IPS DF 6.9 (cell line): ENCODE data around the gene TAS2R42.

Source experiments
- DNase-seq: peaks from one replicate; pipeline ENCODE4 v3.0.0-alpha.2; 2013; ENCODE audit warnings: low read depth, low spot score
- H3K27ac ChIP-seq: one replicate; pipeline ENCODE4 v1.5.1; 2013; ENCODE audit warnings: low read length, control low read depth
- H3K27me3 ChIP-seq: 2 replicates; pipeline ENCODE4 v1.6.1; 2013; ENCODE audit warnings: mild to moderate bottlenecking, low read length; ENCODE audit not compliant: control insufficient read depth, insufficient read depth
- H3K36me3 ChIP-seq: 2 replicates; pipeline ENCODE4 v1.6.1; 2013; ENCODE audit warnings: low read length; ENCODE audit not compliant: control insufficient read depth, insufficient read depth
- H3K4me1 ChIP-seq: 2 replicates; pipeline ENCODE4 v1.6.1; 2013; ENCODE audit warnings: low read length; ENCODE audit not compliant: control insufficient read depth, insufficient read depth
- H3K4me3 ChIP-seq: 2 replicates; pipeline ENCODE4 v1.5.1; 2013; ENCODE audit warnings: mild to moderate bottlenecking, low read length
- H3K9me3 ChIP-seq: 2 replicates; pipeline ENCODE4 v1.6.1; 2013; ENCODE audit warnings: low read length, inconsistent platforms; ENCODE audit not compliant: control insufficient read depth, insufficient read depth
- WGBS: extraction: QIAGEN DNeasy Blood & Tissue Kit; methylation state at CpG from one replicate; pipeline ENCODE4 v1.1.7; 2013; ENCODE audit warnings: mixed read lengths, missing lambda C conversion rate; ENCODE audit not compliant: insufficient read length, insufficient coverage; 5-methylcytosine and 5-hydroxymethylcytosine counted together

The TAS2R42 gene

GRCh38 chr12:11171969-11172675, 14.6 kb downstream of the TAS2R42 start:
- Histone ChIP-seq H3K9me3 (no peaks in the 10 kb centered on the region), H3K4me3 (peak overlapping the region; percentile 66; the same call in 1 of the 2 replicates), H3K27me3 (no peaks in the 10 kb centered on the region), H3K36me3 (no peaks in the 10 kb centered on the region), H3K27ac (no peak overlapping the region), H3K4me1 (no peaks in the 10 kb centered on the region)
- 100% methylated on average over 2 of the region's 10 CpGs for WGBS
- DNase-seq = no peak

GRCh38 chr12:11171145-11171968, 15.4 kb downstream of the TAS2R42 start, which contains the start of gene SMIM10L1:
SMIM10L1 (plus strand) TSS chr12:11171194; CDS start chr12:11171357, 163 bp downstream.
- DNase-seq = peak; percentile 64
- Histone ChIP-seq H3K27ac (no peak within 1 kb of the TSS), H3K4me1 (no peaks in the 10 kb centered on the region), H3K9me3 (no peaks in the 10 kb centered on the region), H3K27me3 (no peaks in the 10 kb centered on the region), H3K36me3 (0 out of 2 replicates have a peak, but pooled peaks cover under 1% of the 10 kb centered on the region), H3K4me3 (peak within 1 kb of the TSS; percentile 66)
- WGBS = no CpG with 5 or more reads among the region's 70 CpGs

GRCh38 chr12:11170810-11171144, 16.0 kb downstream of the TAS2R42 start:
- Histone ChIP-seq H3K4me3 (peak overlapping the region; percentile 66; the same call in 1 of the 2 replicates), H3K9me3 (no peaks in the 10 kb centered on the region), H3K27me3 (no peaks in the 10 kb centered on the region), H3K4me1 (no peaks in the 10 kb centered on the region), H3K36me3 (peaks cover 6% of the 10 kb centered on the region; the same call in 1 of the 2 replicates), H3K27ac (no peak overlapping the region)
- no CpG with 5 or more reads among the region's 4 CpGs for WGBS
- DNase-seq = no peak

- Histone ChIP-seq H3K9me3 (no peaks in the 10 kb centered on the region), H3K4me3 (no peak overlapping the region), H3K27me3 (no peaks in the 10 kb centered on the region), H3K36me3 (peaks cover 8% of the 10 kb centered on the region; the same call in 1 of the 2 replicates), H3K4me1 (no peaks in the 10 kb centered on the region), H3K27ac (no peak overlapping the region)
- no peak for DNase-seq
Observed at GRCh38 chr12:11166300-11166699, 20.4 kb downstream of the TAS2R42 start.

- Histone ChIP-seq H3K4me3 (no peak overlapping the region), H3K4me1 (no peaks in the 10 kb centered on the region), H3K36me3 (peaks cover 8% of the 10 kb centered on the region; the same call in 1 of the 2 replicates), H3K9me3 (no peaks in the 10 kb centered on the region), H3K27me3 (no peaks in the 10 kb centered on the region), H3K27ac (no peak overlapping the region)
- no peak for DNase-seq
Observed at GRCh38 chr12:11164384-11164783, 22.4 kb downstream of the TAS2R42 start.

- H3K4me3 ChIP-seq = no peak overlapping the region
- H3K4me1 ChIP-seq = no peaks in the 10 kb centered on the region
- DNase-seq = no peak
- peaks cover 8% of the 10 kb centered on the region; the same call in 1 of the 2 replicates for H3K36me3 ChIP-seq
- WGBS = no CpG with 5 or more reads among the region's 1 CpG
- H3K9me3 ChIP-seq = no peaks in the 10 kb centered on the region
- no peaks in the 10 kb centered on the region for H3K27me3 ChIP-seq
- H3K27ac ChIP-seq = no peak overlapping the region
Observed at GRCh38 chr12:11162502-11162901, 24.2 kb downstream of the TAS2R42 start.

GRCh38 chr12:11158885-11159444, 27.8 kb downstream of the TAS2R42 start:
- no peak overlapping the region for H3K27ac ChIP-seq

GRCh38 chr12:11154400-11154925, 32.3 kb downstream of the TAS2R42 start:
- DNase-seq = no peak
- WGBS = no CpG with 5 or more reads among the region's 1 CpG
- H3K27me3 ChIP-seq = no peaks in the 10 kb centered on the region
- no peaks in the 10 kb centered on the region for H3K9me3 ChIP-seq
- H3K4me3 ChIP-seq = no peak overlapping the region
- no peaks in the 10 kb centered on the region; the same call in 1 of the 2 replicates for H3K36me3 ChIP-seq
- H3K27ac ChIP-seq = no peak overlapping the region
- H3K4me1 ChIP-seq = no peaks in the 10 kb centered on the region

More at GRCh38 chr12:11158885-11159444, 27.8 kb downstream of the TAS2R42 start:
- no peak overlapping the region for H3K4me3 ChIP-seq
- no peaks in the 10 kb centered on the region for H3K36me3 ChIP-seq
- H3K27me3 ChIP-seq = no peaks in the 10 kb centered on the region
- H3K9me3 ChIP-seq = no peaks in the 10 kb centered on the region
- whole genome bisulfite sequencing = no CpG with 5 or more reads among the region's 5 CpGs
- no peaks in the 10 kb centered on the region for H3K4me1 ChIP-seq
- DNase-seq = no peak

- Histone ChIP-seq H3K4me1 (no peaks in the 10 kb centered on the region), H3K27ac (no peak overlapping the region), H3K36me3 (no peaks in the 10 kb centered on the region; the same call in 1 of the 2 replicates), H3K9me3 (no peaks in the 10 kb centered on the region), H3K27me3 (no peaks in the 10 kb centered on the region), H3K4me3 (no peak overlapping the region)
- DNase-seq = no peak
- no CpG with 5 or more reads among the region's 2 CpGs for WGBS
Observed at GRCh38 chr12:11152725-11153124, 34.0 kb downstream of the TAS2R42 start.

- H3K9me3 ChIP-seq = no peaks in the 10 kb centered on the region
- DNase-seq = no peak
- no peak overlapping the region for H3K27ac ChIP-seq
- H3K4me3 ChIP-seq = no peak overlapping the region
- no peaks in the 10 kb centered on the region for H3K4me1 ChIP-seq
- H3K36me3 ChIP-seq = no peaks in the 10 kb centered on the region; the same call in 1 of the 2 replicates
- WGBS = no CpG with 5 or more reads among the region's 1 CpG
- no peaks in the 10 kb centered on the region for H3K27me3 ChIP-seq
Observed at GRCh38 chr12:11150832-11151231, 35.9 kb downstream of the TAS2R42 start.
